Fibroblast of the aortic adventitia (primary cell): ENCODE data around the gene ZNF318. TPM values are rescaled to one million over a fixed set of nuclear protein-coding genes. Genes with fewer than 3 reads are reported as not detected.

ENCODE experiments used
- DNase-seq: peaks from one replicate; pipeline ENCODE4 v3.0.0-alpha.2; 2010; ENCODE audit warnings: low read depth
- H3K4me3 ChIP-seq: 2 replicates; pipeline ENCODE4 v1.5.1; 2011; ENCODE audit warnings: low read depth, mild to moderate bottlenecking, control low read depth, low read length, moderate library complexity
- CTCF ChIP-seq: IDR thresholded peaks from 2 replicates; pipeline ENCODE4 v1.5.1; 2011; ENCODE audit warnings: mild to moderate bottlenecking, low read length, control low read depth, inconsistent platforms; ENCODE audit not compliant: insufficient read depth
- total RNA-seq: library from RNA; depleted of rRNA; stranded (reverse); fragments of >200 nt; gene quantifications from 2 replicates; pipeline ENCODE4 v1.2.3, GENCODE V29; 2012; ENCODE audit warnings: low replicate concordance

Gene ZNF318
- total RNA-seq, 1 donor = 14.2 TPM

GRCh38 chr6:43298565-43299337, 70.7 kb downstream of the ZNF318 start:
- no peak for TF ChIP-seq CTCF
- H3K4me3 ChIP-seq = no peak overlapping the region
- no peak for DNase-seq

GRCh38 chr6:43297644-43298564, 71.5 kb downstream of the ZNF318 start, which contains the start of gene SLC22A7:
SLC22A7 (plus strand) TSS chr6:43298260; CDS start chr6:43298359, 99 bp downstream.
- H3K4me3 ChIP-seq = no peak within 1 kb of the TSS
- peak; percentile 29 for DNase-seq
- no peak for TF ChIP-seq CTCF

GRCh38 chr6:43296780-43297497, 72.5 kb downstream of the ZNF318 start:
- DNase-seq = no peak
- H3K4me3 ChIP-seq = no peak overlapping the region
- TF ChIP-seq CTCF = no peak

GRCh38 chr6:43295456-43295855, 74.0 kb downstream of the ZNF318 start:
- no peak for TF ChIP-seq CTCF
- H3K4me3 ChIP-seq = no peak overlapping the region
- DNase-seq = no peak

GRCh38 chr6:43294536-43294935, 74.9 kb downstream of the ZNF318 start:
- no peak for DNase-seq
- H3K4me3 ChIP-seq = no peak overlapping the region
- no peak for TF ChIP-seq CTCF

- DNase-seq = no peak
- no peak for TF ChIP-seq CTCF
- H3K4me3 ChIP-seq = no peak overlapping the region
These were observed 75.7 kb downstream of the ZNF318 start for GRCh38 chr6:43293698-43294097.
